HG02885 (cell line): ENCODE data around the gene S100A7A.
"Not testable (repeated sequence)": the region's sequence is repeated elsewhere in the genome, so short reads cannot be mapped to it uniquely, and the experiment has no call there.

ENCODE experiments used
- ATAC-seq: cut with Tn5 transposase; IDR thresholded peaks from one replicate; pipeline ENCODE4 v1.9.1; 2021; ENCODE audit warnings: mild to moderate bottlenecking; ENCODE audit not compliant: unreplicated experiment, poor library complexity

The S100A7A gene

DNA sequence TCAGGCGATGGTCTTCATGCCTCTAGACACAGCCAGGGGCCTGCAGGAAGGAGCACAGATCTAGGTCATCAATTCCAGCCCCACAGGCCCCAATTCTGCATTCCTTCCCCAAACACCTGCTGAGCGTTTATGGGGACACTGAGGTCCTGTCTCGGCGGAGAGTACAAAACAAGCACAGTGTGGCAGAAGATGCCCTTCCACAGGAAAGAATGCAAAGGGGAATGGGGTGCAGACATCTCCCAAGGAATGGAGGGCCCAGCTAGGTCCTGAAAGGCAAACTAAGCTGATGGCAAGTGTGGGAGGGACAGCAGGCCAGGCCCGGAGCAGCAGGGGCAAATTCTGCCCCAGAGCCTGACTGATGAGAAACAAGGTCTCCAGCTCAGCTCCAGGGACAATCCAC lies 21.9 kb upstream of the S100A7A start:
- ATAC-seq = no peak

DNA sequence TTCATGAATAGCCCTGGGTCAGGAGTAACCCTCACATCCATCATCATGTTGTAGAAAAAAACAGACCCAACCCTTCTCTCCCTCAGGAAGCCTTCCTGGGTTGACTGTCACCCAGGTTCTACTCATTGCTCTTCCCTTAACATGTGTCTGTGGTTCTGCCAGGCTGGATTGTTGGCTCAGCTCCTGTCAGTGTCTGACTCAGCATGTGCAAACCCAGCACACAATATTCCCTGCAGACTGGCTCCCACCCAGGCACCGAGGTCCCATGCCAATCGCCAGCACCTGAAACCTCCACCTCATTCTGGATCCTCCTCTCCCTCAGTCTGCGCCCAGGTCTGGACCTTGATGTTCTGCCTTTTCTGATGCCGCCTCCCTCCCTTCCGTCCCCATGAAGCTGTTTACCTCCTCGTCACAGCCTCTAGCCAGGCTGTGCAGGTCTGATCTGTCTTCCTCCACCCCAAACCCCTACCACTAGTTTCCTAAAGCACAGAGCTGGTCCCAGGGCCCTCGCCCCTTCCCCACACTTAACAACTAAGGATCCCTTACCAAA lies 21.1 kb upstream of the S100A7A start:
- ATAC-seq = no peak

DNA sequence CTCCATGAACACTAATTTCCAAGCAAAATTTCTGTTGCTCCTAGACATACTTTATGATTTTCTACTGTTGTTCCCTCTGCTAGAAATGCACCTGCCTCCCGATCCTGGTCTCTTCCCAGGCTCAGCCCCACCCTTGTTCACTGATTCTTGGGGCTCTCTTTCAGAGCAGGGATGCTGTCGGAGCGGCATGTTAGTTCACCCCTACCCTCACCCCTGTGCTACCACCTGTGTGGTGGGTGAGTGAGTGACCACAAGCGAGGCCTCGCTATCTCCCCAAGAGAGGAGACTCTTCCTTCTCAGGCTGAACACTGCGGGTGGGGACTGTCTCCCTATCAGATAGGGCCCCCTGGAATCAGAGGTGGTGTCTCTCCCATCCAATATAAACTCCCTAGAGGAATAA lies 20.5 kb upstream of the S100A7A start:
- ATAC-seq = no peak

DNA sequence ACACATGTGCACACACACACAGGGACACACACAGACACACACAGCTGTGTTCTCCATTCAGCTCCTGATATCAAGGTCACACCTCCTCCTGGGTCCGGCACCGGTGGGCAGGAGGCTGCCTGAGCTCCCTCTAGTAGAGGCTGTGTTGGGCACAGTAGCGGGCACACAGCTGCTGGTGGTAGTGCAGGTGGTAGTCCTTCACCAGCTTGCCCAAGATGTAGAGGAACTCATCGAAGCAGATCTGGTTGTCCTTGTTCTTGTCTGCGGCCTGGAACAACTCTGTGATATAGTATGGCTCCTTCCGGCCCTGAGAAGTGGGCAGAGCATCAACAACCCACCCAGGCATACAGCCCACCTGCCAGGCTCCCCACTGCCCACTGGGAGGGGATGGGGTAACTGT lies 19.9 kb upstream of the S100A7A start:
- ATAC-seq = no peak

DNA sequence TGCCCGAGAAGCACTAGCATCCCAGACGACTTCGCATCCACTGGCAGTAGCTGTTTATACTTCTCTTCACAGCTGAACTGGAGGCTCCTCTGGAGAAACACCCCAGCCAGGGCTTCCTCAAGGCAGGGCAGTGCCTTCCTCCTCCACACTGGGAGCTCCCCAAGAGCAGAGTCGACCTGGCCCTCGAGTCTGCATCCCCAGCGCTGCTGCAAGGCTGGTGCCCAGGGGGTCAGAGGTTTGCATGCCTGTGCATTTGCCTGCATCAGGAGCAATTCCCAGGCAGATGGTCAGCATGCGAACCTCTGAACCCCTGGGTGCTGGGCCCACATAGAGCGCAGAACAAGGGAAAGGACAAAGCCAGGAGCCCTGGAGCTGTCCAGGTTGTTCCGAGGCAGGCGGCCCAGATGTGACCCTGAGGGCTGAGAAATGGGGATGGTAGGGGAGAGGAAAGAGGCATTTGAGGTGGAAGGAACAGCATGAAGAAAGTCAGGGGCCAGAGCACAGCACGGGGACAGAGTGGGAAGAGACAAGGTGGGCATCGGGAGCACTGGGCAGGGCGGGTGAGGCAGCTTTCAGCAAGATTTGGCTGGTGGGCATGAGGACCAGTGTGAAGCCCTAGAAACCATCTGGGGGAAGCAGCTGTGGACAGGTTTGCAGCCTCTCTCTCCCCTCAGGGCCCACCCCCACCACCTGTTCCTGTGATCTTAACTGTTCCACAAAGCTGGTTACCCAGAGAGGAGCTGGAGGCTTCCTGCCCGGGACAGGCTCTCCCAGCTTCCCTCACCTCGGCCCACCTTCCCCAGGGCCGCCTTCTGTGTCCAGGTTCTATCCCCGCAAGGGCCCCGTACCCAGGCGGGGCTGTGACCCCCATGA lies 19.0 kb upstream of the S100A7A start:
- ATAC-seq = no peak

DNA sequence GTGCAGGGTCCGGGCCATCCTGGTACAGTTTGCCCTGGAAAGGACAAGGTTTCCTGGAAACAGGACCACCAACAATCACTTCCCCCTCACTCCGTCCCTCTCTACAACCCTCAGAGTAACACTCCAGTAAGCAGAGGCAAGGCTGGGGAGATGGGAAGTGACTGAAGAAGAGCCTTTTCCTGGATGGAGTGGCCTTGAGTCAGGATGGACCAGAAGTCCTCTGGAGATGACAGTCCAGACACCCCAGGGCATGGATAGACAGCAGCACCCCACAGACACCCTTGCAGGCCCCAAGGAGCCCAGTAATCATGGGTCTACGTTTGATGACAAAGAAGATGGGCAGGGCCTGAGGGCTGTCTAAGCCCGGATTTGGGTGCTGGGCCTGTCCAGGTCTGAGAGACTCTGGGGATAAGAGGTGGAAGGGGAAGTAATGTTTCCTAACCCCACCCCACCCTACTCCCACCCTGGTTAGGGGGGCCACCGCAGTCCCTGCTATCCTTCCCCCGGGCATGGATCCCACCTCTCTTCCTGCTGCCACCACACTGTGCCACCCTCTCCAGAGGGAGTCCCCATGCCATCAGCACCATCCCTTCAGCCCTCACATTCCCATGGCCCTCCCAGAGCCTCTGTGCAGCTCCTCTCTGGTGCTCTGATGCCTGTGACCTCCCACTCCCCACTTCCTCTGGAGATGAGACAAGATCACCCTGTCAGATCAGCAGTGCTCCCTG lies 18.2 kb upstream of the S100A7A start:
- no peak for ATAC-seq

DNA sequence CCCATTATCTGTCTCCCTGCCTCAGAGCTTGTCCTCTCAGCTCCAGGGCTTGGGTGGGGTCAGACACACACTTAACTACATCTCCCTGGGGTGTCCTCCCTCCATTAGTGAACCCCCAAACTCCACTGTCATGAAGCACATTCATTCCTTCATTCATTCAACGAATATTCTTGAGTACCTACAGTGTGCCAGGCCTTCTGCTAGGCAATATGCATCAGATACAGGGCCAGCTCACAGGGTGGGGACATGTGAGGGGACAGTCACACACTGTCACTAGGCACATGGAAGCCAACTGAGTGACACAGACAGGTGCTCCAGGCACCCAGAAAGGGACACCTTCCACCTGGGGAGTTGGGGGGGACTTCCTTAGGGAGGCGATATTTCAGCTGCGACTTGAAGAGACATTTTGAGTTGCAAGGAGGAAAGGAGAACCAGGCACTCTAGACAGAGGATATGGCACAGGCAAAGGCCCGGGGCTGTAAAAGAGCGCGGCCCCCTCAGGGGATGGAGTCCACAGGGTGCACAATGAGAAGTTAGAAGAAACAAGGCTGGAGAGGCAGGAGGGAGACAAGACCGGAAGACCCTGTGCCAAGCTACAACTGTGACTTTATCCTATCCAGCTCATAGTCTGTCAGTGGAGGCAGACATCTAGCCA lies 16.8 kb upstream of the S100A7A start:
- ATAC-seq = no peak

DNA sequence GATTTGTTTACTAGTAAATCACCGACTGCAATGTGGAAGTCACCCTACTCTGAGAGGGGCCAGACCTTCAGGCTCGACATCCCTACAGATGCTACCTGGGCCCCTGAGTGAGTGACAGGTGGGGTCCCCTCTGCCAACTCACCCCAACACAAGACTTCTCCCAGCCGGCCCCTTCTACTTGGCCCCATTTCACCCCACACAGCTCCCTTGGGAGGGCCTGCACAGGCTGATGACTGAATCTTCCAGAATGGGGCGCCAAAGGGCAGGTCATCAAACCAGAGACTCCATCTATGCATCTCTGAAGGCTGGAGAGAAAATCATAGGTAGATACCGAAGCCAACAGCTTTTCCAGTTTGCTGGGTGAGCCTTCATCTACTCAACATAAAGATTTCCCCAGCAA lies 16.1 kb upstream of the S100A7A start:
- ATAC-seq = no peak

DNA sequence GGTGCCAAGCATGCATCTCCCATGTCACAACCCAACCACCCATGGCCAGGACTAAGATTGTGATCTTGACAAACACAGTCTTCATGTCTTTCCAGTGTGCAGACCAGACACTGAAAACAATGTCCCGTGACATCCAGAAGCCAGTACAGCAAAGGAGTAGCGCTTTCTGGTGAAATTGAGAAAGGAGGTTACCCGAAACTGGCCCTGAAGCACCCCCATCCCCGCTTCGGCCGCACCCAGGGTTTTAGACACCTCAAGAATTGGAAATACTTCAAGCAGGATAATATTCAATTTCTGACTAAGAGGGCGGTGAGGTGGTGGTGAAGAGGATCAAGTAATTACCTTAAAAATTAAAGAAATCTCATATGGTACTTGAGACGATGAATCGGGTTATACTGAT lies 14.9 kb upstream of the S100A7A start:
- no peak for ATAC-seq

DNA sequence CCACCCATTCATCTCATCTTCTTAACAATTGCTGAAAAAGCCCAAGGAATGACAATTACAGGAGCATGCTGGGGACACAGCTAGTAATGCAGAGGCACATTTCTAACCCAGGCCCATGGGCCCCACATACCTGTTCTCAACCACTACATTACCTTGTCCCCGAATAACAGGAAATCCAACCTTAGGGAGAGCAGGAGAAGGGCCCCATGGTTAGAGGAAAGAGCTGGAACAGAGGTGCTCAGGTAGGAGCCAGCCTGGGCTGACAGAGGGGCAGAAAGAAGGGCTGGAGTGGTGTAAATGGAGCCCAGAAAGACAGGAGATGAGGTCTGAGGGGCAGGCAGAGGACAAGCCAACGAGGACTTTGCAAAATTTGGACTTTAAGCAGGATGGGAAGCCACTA lies 14.1 kb upstream of the S100A7A start:
- ATAC-seq = no peak

DNA sequence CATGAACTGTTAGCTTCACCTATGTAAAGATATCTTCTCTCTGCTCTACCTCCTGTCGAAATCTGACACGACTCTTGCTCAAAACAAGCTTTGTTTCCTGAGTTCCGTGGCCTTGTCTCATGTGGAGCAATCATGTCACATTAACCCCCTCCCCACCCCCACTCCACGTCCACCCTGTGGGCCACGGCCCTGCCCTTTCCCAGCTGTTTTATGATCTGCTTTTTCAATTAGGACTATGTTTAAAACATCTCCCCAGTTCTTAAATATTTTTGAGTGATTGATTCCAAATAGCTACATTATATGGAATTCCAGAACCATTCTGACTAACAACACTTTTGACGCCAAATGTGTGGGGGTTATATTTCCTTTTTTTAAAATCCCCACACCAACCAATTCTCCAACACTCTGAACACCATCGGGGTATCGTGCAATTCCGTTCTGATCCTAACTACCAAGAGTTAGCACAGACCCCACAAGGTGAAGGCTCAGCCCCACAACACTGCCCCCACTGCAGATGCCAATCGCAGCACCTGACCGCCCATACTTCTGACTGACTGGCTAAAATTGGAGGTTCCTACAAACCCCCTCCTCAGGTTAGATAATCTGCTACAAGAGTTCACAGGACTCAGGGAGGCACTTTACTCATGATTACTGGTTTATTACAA lies 12.8 kb upstream of the S100A7A start:
- ATAC-seq = no peak

DNA sequence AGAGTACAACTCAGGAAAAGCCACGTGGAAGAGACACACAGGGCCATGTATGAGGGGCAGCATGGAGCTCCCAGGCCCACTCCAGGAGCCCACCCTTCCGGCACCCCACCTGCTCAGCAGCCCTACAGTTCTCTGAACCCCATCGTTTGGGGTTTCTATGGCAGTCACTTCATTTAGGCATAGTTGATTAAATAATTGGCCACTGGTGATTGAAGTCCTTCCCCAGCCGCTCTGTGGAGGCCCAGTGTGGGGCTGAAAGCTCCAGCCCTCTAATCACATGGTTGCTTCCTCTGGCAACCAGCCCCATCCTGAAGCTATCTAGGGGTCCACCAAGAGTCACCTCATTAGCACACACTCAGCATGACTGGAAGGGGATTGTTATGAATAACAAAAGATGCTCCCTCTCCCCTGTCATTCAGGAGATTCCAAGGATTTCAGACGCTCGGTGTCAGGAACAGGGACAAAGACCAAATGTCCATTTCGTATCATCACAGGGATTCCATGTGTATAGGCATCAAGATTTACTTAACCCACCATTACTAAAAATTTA lies 12.2 kb upstream of the S100A7A start:
- no peak for ATAC-seq

DNA sequence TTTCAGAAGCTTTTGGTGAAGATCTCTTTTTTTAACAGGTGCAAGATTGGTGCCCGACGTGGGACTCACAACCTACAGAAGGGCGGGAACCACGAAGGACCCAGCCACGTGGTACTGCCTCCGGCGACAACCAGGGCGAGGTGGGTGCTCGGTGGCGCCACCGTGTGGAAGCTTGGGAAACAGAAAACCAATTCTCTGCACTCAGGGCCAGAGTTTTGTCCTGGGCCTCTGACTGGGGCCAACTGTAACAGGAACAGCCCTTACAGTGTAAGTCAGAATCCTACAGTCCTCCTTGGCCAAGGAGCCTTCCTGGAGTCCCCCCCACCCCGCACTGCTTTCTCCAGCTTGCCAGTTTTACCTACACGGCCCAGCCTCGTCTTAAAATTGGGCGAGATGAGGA lies 11.6 kb upstream of the S100A7A start:
- ATAC-seq = no peak

DNA sequence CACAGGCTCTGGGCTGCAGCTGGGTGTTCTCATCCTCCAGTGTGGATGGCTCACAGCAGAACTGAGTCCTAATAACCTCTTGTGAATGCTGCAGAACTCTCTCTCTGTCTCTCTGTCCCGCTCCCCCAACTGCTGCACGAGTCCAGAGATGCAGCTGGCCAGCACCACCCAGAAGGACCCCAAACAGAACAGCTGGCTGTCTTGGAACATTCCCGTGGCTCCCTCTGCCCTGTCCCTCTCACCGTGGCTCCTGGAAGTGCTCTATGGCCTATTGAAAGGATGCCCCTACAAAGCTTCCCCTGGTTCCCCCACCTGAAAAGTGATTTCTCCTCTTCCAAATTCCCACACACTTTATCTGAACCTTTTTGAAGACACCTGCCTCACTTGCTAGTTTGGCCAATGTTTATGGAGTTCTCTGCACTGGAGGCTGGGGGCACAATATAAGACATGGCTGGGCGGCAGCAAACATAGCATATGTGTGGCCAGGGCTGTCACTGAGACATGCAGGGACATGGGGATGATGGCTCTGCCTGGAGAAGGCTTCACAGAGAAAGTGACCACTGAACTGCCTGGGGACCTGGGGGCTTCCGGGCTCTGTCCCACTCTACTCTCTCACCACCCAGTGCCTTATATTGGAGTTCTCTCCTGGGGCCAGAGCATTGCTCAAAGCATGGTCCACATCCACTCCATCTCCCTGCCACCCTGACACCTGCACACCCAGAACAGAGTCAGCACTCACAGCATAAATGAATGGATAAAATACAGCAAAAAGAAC lies 10.3 kb upstream of the S100A7A start:
- ATAC-seq = not testable (repeated sequence)

DNA sequence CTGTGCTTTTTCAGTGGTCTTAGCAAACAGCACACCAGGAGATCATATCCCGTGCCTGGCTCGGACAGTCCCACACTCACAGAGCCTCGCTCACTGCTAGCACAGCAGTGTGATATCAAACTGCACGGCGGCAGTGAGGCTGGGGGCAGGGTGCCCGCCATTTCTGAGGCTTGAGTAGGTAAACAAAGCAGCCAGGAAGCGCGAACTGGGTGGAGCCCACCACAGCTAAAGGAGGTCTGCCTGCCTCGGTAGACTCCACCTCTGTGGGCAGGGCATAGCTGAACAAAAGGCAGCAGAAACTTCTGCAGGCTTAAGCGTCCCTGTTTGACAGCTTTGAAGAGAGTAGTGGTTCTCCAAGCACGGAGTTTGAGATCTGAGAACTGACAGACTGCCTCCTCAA lies 9.0 kb upstream of the S100A7A start:
- ATAC-seq = not testable (repeated sequence)

DNA sequence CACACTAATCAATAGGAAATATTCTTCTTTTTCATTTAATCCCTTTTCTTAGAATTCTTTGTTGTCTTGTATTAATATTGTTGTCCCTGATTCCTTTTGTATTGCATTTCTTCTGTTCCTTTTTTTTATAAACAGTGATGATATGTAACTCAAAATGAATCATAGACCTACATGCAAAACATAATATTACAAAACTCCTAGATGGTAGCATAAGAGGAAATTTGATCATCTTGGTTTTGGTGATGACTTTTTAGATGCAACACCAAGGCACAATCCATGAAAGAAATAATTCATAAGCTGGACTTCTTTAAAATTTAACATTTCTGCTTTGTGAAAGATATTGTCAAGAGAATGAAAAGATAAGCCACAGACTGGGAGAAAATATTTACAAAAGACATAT lies 2.4 kb upstream of the S100A7A start:
- ATAC-seq = not testable (repeated sequence)

DNA sequence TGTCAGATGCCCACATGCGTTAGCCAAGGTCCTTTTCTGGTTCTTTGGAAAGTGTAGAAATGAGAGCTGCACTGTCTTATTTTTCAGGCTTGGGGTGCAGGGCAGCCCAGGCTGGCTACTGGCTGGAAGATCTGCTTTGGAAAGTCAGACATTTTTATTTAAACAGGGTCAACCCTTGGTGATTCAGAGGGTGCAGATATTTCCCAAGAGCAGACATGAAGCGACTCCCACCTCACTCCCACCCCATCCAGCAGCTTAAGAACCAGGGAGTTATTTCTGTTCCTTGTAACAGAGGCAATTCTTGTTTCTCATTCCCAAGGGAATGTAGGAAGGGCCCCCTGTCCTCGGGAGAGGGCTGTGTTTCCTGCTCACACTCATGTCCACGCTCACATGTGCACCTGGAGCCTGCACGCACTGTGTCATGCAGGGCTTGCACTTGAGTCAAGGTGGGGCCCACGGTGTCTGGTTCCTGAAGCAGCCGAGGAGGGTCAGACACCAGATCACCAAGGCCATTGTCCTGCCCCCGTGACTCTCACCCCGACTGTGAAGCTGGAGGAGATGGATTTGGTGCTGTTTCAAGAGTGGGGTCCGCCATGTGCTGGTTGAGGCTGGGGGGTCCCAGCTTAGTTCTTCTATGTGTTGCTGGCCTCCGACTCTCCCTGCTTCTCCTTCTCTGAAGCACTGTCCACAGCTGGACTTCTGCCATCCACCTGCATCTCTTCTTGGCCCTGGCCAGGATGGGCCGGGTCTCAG lies 992 bp downstream of the S100A7A start:
- ATAC-seq = no peak

DNA sequence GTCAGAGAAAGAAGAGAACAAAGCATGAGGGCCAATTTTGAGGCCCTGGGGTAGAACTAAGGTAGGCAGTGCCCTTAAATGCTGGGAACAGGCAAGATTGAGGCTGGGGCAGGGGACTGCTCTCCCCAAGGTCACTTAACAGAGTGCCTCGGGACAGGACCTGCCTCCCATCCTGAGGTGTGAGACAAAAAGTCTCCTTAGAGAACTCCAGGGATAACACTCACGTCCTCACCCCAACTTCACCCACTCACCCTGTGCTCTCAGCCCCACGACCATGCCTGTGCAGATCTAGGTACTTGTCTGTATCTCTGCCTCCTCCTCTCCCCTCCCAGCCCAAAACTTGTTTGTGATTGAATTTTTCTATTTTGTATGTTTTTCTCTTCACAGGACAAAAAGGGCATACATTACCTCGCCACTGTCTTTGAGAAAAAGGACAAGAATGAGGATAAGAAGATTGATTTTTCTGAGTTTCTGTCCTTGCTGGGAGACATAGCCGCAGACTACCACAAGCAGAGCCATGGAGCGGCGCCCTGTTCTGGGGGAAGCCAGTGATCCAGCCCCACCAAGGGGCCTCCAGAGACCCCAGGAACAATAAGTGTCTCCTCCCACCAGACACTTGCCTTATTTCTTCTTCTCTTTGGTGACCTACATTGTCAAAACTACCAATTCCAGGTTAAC lies 2.6 kb downstream of the S100A7A start:
- not testable (repeated sequence) for ATAC-seq
